H9 (cell line): ENCODE measurements around the gene SPINT3. TPM values are rescaled to one million over a fixed set of nuclear protein-coding genes. Genes with fewer than 3 reads are reported as not detected.
"Not testable (repeated sequence)": the region's sequence is repeated elsewhere in the genome, so short reads cannot be mapped to it uniquely, and the experiment has no call there.

Source experiments
- DNase-seq: peaks from one replicate; pipeline ENCODE4 v3.0.0-alpha.2; 2017
- H2AFZ ChIP-seq: one replicate; pipeline ENCODE4 v1.6.1; 2013; ENCODE audit warnings: mild to moderate bottlenecking, low read length, control low read depth, moderate library complexity
- H2AK5ac ChIP-seq: 2 replicates; pipeline ENCODE4 v1.6.1; 2013; ENCODE audit warnings: low read length, control low read depth, mixed read lengths; ENCODE audit not compliant: insufficient read length
- H2BK120ac ChIP-seq: one replicate; pipeline ENCODE4 v1.6.1; 2013; ENCODE audit warnings: low read depth, mild to moderate bottlenecking, low read length, control low read depth, inconsistent platforms; ENCODE audit not compliant: poor library complexity, severe bottlenecking
- H2BK12ac ChIP-seq: 2 replicates; pipeline ENCODE4 v1.6.1; 2013; ENCODE audit warnings: low read length, control low read depth, mixed read lengths, low read depth; ENCODE audit not compliant: insufficient read length
- H2BK15ac ChIP-seq: 2 replicates; pipeline ENCODE4 v1.6.1; 2013; ENCODE audit warnings: low read depth, low read length, control low read depth
- H2BK20ac ChIP-seq: one replicate; pipeline ENCODE4 v1.6.1; 2013; ENCODE audit warnings: low read depth, mild to moderate bottlenecking, low read length, control low read depth, inconsistent platforms; ENCODE audit not compliant: poor library complexity, severe bottlenecking
- H2BK5ac ChIP-seq: 2 replicates; pipeline ENCODE4 v1.6.1; 2013; ENCODE audit warnings: low read length, control low read depth, mixed read lengths; ENCODE audit not compliant: insufficient read length
- H3K14ac ChIP-seq: 2 replicates; pipeline ENCODE4 v1.6.1; 2013; ENCODE audit warnings: low read length, control low read depth; ENCODE audit not compliant: insufficient read depth
- H3K18ac ChIP-seq: 2 replicates; pipeline ENCODE4 v1.6.1; 2013; ENCODE audit warnings: low read depth, mild to moderate bottlenecking, mixed read lengths, low read length, control low read depth; ENCODE audit not compliant: insufficient read length
- H3K23ac ChIP-seq: 2 replicates; pipeline ENCODE4 v1.6.1; 2013; ENCODE audit warnings: low read length, control low read depth, mixed read lengths, low read depth; ENCODE audit not compliant: insufficient read length
- H3K23me2 ChIP-seq: 2 replicates; pipeline ENCODE4 v1.6.1; 2013; ENCODE audit warnings: low read depth, mild to moderate bottlenecking, mixed read lengths, low read length, control low read depth; ENCODE audit not compliant: insufficient read length, poor library complexity, severe bottlenecking
- H3K27ac ChIP-seq: 2 replicates; pipeline ENCODE4 v1.5.1; 2013; ENCODE audit warnings: low read length, control low read depth, mixed read lengths, low read depth; ENCODE audit not compliant: insufficient read length
- H3K27me3 ChIP-seq: 2 replicates; pipeline ENCODE4 v1.6.1; 2013; ENCODE audit warnings: low read length, control low read depth, inconsistent platforms; ENCODE audit not compliant: insufficient read depth
- H3K4ac ChIP-seq: 2 replicates; pipeline ENCODE4 v1.6.1; 2013; ENCODE audit warnings: low read depth, mild to moderate bottlenecking, control low read depth, inconsistent platforms, low read length, moderate library complexity
- H3K4me1 ChIP-seq: 2 replicates; pipeline ENCODE4 v1.6.1; 2013; ENCODE audit warnings: low read length, control low read depth, inconsistent platforms; ENCODE audit not compliant: insufficient read depth
- H3K4me2 ChIP-seq: 2 replicates; pipeline ENCODE4 v1.6.1; 2013; ENCODE audit warnings: low read length, control low read depth, mixed read lengths; ENCODE audit not compliant: insufficient read length, insufficient read depth
- H3K56ac ChIP-seq: 2 replicates; pipeline ENCODE4 v1.6.1; 2013; ENCODE audit warnings: low read depth, mild to moderate bottlenecking, mixed read lengths, low read length, control low read depth; ENCODE audit not compliant: insufficient read length
- H3K79me1 ChIP-seq: 2 replicates; pipeline ENCODE4 v1.6.1; 2013; ENCODE audit warnings: low read depth, mild to moderate bottlenecking, moderate library complexity, low read length, control low read depth, inconsistent platforms; ENCODE audit not compliant: insufficient read depth, poor library complexity, severe bottlenecking
- H3K79me2 ChIP-seq: 2 replicates; pipeline ENCODE4 v1.6.1; 2013; ENCODE audit warnings: low read length, control low read depth, inconsistent platforms; ENCODE audit not compliant: insufficient read depth
- H3K9ac ChIP-seq: 2 replicates; pipeline ENCODE4 v1.6.1; 2013; ENCODE audit warnings: low read length, control low read depth, mixed read lengths; ENCODE audit not compliant: insufficient read length; ENCODE audit errors: extremely low read depth
- H3K9me3 ChIP-seq: one replicate; pipeline ENCODE4 v1.6.1; 2013; ENCODE audit warnings: low read depth, low read length, inconsistent platforms; ENCODE audit not compliant: control insufficient read depth
- H3T11ph ChIP-seq: one replicate; pipeline ENCODE4 v1.6.1; 2013; ENCODE audit warnings: mild to moderate bottlenecking, low read length, control low read depth, inconsistent platforms
- H4K20me1 ChIP-seq: one replicate; pipeline ENCODE4 v1.6.1; 2013; ENCODE audit not compliant: control insufficient read depth, insufficient read length, insufficient read depth
- H4K5ac ChIP-seq: 2 replicates; pipeline ENCODE4 v1.6.1; 2013; ENCODE audit warnings: low read depth, mild to moderate bottlenecking, mixed read lengths, low read length, control low read depth; ENCODE audit not compliant: insufficient read length
- H4K8ac ChIP-seq: replicated peaks from 2 replicates; pipeline ENCODE4 v1.6.1; 2013; ENCODE audit warnings: low read length, control low read depth, mixed read lengths, low read depth; ENCODE audit not compliant: insufficient read length
- H4K91ac ChIP-seq: 2 replicates; pipeline ENCODE4 v1.6.1; 2013; ENCODE audit warnings: low read depth, mild to moderate bottlenecking, moderate library complexity, mixed read lengths, low read length, control low read depth; ENCODE audit not compliant: insufficient read length
- H3K27ac Mint-ChIP-seq, 3 experiments: 2 replicates in 2 of 3; 3 replicates in 1 of 3; pipeline ENCODE4 v1.8.0; 2020 to 2021; ENCODE audit warnings: mixed read lengths in 3 of 3, mild to moderate bottlenecking in 1 of 3, moderate library complexity in 1 of 3
- H3K27me3 Mint-ChIP-seq: 2 replicates; pipeline ENCODE4 v1.8.0; 2021; ENCODE audit warnings: low read depth, mild to moderate bottlenecking, moderate library complexity, mixed read lengths
- H3K36me3 Mint-ChIP-seq, 3 experiments: 2 replicates in 2 of 3; 3 replicates in 1 of 3; pipeline ENCODE4 v1.8.0; 2020 to 2021; ENCODE audit warnings: low read depth in 3 of 3, mixed read lengths in 3 of 3; ENCODE audit not compliant: insufficient read depth in 1 of 3
- H3K4me1 Mint-ChIP-seq, 2 experiments: 2 replicates each; pipeline ENCODE4 v1.8.0; 2020; ENCODE audit warnings: mixed read lengths in 2 of 2
- H3K4me3 Mint-ChIP-seq, 2 experiments: 2 replicates in 1 of 2; 3 replicates in 1 of 2; pipeline ENCODE4 v1.8.0; 2020 to 2021; ENCODE audit warnings: mild to moderate bottlenecking in 2 of 2, mixed read lengths in 2 of 2, moderate library complexity in 1 of 2
- H3K9me3 Mint-ChIP-seq, 2 experiments: 2 replicates in 1 of 2; 3 replicates in 1 of 2; pipeline ENCODE4 v1.8.0; 2020; ENCODE audit warnings: mild to moderate bottlenecking in 2 of 2, mixed read lengths in 2 of 2, moderate library complexity in 1 of 2
- WGBS: extraction: QIAGEN DNeasy Blood & Tissue Kit; methylation state at CpG from one replicate; pipeline ENCODE4 v1.1.7; 2013; ENCODE audit warnings: missing lambda C conversion rate, low lambda C conversion rate, mixed read lengths; ENCODE audit not compliant: insufficient read length; ENCODE audit errors: extremely low coverage; 5-methylcytosine and 5-hydroxymethylcytosine counted together
- total RNA-seq: library from RNA; stranded (reverse); gene quantifications from 2 replicates; pipeline ENCODE4 v1.2.1, GENCODE V29; 2021

SPINT3 gene
- total RNA-seq, 1 experiment from 2014 or later = not detected

GRCh38 chr20:45472286-45472685 lies 43.1 kb downstream of the SPINT3 start:
- H3T11ph ChIP-seq, H4K8ac ChIP-seq, H3K56ac ChIP-seq, H3K79me2 ChIP-seq, H4K5ac ChIP-seq, H2BK5ac ChIP-seq, H3K27me3 ChIP-seq, H4K91ac ChIP-seq, H3K4me3 Mint-ChIP-seq, H3K4ac ChIP-seq, H3K4me2 ChIP-seq, H3K4me1 ChIP-seq, H3K9me3 ChIP-seq, H2BK15ac ChIP-seq, H2BK20ac ChIP-seq, H3K18ac ChIP-seq, H3K23ac ChIP-seq, H3K14ac ChIP-seq, H3K9ac ChIP-seq, DNase-seq, H2BK120ac ChIP-seq, H3K27ac Mint-ChIP-seq, H3K27ac ChIP-seq, H2AFZ ChIP-seq, H3K9me3 Mint-ChIP-seq, H2BK12ac ChIP-seq, H2AK5ac ChIP-seq, H3K79me1 ChIP-seq, H4K20me1 ChIP-seq: not testable (repeated sequence)
- H3K27me3 Mint-ChIP-seq = peaks cover 23% of the 10 kb centered on the region
- H3K23me2 ChIP-seq = peaks cover 22% of the 10 kb centered on the region
- no CpG with 5 or more reads among the region's 3 CpGs for WGBS
- H3K36me3 Mint-ChIP-seq = peaks cover 5 to 17% (median 6%) of the 10 kb centered on the region in 3 experiments
- peaks cover 23 to 25% of the 10 kb centered on the region in 2 experiments for H3K4me1 Mint-ChIP-seq
